GM21825 (cell line): ENCODE results near the gene JOSD1.

Source experiments
- ATAC-seq: cut with Tn5 transposase; IDR thresholded peaks from one replicate; pipeline ENCODE4 v1.9.1; 2021; ENCODE audit warnings: mild to moderate bottlenecking, moderate library complexity; ENCODE audit not compliant: unreplicated experiment

JOSD1 gene

DNA sequence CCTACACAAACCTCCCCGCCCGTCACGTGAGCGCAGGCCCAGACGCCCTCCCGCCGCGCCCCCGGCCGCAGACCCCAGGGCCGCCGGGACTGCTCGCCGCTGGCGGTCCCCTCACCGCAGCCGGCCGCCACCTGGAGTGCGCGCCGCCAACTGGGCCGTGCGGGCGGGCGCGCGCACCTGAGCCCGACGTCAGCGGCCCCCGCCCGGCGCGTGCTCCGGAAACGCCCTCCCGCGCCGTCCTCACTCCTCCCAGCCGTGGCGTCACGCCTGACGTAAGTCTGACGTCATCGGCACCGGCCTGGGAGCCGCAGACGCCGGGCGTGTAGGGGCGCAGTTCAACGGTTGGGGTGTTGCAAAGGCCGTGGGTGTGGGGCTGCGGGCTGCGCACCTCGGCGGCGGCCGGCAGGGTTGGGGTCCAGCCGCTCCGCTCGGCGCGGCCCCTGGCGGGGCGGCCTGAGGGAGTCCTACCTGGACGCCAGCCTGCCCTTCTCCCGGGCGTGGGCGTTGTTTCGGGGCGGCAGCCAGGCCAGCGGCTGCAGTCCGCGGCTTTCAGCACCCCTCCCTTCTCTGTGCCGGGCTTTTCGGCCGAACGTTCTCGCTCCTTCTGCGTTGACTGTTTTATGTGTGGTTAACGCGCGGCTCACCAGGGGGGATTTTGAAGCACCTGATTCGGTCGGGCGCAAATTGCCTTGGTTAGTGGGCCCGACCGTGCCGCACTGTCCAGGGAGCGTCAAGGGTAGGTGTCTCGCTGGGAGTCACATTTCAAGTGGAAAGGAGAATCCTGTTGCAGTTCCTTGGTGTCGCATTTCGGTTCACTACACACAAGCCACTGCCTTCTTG is at the start of gene JOSD1:
TSS of gene JOSD1 (minus strand) at position 155 of the 840 bp plus-strand sequence. CDS start 956 bp downstream, outside the sequence.
- ATAC-seq, result peak; percentile 32

DNA sequence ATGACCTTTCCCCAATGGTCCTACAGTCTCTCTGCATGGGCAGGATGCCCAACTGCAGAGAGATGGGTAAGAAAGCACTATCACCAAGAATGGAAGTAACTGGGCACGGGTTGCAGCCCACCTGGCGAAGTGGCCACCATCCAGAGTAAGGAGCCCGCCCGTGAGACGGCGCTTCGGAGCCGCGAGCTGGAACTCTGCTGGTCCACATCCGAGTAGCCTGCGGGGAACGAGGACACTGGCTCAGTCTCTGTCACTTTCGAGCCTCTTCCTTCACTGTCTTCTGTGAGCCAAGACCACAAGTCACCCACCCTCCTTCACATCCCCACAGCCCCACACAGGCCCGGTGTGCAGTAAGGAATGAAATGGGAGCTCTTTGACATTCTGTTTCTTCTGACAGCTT is 49.4 kb upstream of the JOSD1 start:
- no peak for ATAC-seq

- no peak for ATAC-seq
Measured at GRCh38 chr22:38748487-38749136, 47.9 kb upstream of the JOSD1 start.

DNA sequence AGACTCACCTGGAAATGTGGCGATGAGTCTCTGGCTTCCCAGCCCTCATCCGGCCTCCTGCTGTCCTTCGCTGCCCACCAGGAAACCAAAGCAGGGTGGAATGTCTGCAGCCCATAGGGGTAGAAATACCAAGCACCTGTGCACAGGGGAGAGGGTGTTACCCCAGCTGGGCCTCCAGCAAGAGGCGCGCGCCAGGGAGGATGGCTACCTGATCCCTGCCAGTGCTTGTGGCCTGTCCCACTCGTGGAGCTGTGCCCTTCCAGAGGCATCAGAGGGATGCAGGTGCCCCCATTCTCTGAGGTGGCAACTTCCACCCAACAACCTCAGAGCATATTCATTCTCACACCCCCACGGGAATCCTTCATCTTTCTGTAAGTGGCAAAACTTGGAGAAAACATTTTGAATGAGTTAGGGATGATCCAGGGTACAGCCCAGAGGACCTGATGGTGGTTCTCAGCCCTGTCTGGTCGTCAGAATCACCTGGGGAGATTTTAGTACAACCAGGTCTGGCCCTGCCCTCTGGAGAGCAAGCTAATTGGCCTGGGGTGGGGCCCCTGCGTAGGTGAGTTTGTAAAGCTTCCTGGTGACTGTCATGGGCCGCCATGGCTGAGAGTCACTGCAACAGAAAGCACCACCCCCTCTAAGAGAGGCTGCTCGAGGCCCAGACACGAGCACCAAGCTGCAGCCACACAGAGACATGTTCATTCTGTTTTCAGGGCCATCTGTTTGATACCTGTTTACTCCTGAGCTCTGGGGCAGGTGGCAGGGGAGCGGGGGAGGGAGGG is 45.1 kb upstream of the JOSD1 start:
- ATAC-seq, result no peak

GRCh38 chr22:38744981-38745380 is 44.2 kb upstream of the JOSD1 start:
- ATAC-seq, result no peak

- ATAC-seq, result no peak
Measured at GRCh38 chr22:38742176-38742942, 41.6 kb upstream of the JOSD1 start.

DNA sequence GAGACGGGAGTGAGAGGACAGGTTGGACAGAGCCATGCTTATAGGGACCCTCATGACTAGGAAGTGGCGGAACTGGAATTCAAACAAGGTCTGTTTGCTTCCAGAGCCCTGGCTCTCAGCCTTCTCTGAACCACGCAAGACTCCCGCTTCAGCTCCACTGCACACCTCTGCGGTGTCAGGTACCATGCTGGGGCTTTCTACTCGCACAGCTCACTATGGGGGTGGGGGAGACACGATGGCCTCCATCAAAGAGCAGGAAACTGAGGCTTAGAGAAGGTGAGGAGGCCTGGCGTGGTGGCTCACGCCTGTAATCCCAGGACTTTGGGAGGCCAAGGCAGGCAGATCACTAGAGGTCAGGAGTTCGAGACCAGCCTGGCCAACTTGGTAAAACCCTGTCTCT is 40.8 kb upstream of the JOSD1 start:
- no peak for ATAC-seq

- no peak for ATAC-seq
Measured at GRCh38 chr22:38741166-38741565, 40.4 kb upstream of the JOSD1 start.

DNA sequence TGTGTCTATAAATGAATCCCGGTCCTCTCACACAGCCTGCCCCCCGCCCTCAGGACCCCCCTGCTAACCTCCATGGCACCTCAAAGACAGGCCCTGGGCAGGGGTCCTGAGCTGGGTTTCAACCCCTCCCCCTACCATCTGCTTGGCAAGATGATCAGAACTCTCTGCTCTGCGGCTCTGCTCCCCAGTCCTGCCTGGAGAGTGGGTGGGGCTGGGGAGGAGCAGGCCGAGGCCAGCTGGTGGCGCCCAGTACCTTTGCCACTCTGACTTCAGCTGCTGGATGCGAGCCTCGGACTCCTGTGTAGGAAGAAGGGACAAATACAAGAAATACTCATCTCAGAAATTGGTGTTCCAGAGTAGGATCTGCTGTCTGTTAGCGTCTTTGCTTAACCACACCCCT is 40.0 kb upstream of the JOSD1 start:
- no peak for ATAC-seq

DNA sequence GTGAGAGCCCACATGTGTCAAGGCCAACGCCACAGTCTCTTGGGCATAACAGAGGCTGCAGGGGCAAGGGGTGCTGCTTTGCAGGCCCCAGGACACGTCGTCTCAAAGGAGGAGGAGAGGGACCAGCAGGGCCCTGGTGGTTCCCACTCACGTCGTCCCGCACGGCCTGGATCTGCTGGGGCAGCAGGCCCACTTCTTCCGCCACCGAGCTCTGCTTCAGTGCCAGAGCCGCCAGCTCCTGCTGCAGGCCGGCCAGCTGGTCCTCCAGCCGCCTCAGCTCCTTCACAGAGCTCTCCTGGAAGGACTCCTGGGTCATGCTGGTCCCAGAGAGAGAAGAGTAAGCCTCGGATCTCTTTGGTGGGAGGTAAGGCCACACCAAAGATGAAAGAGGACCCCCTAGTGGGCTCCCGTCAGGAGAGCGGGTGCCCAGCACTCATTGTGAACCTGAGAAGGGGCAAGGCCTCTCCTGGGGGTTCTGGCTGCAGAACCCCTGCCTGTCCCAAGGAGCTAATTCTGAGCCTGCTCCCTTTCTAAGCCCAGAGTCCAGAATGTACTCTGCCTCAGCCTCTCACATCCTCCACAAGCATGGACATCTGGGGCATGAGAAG is 39.5 kb upstream of the JOSD1 start:
- ATAC-seq, result no peak

DNA sequence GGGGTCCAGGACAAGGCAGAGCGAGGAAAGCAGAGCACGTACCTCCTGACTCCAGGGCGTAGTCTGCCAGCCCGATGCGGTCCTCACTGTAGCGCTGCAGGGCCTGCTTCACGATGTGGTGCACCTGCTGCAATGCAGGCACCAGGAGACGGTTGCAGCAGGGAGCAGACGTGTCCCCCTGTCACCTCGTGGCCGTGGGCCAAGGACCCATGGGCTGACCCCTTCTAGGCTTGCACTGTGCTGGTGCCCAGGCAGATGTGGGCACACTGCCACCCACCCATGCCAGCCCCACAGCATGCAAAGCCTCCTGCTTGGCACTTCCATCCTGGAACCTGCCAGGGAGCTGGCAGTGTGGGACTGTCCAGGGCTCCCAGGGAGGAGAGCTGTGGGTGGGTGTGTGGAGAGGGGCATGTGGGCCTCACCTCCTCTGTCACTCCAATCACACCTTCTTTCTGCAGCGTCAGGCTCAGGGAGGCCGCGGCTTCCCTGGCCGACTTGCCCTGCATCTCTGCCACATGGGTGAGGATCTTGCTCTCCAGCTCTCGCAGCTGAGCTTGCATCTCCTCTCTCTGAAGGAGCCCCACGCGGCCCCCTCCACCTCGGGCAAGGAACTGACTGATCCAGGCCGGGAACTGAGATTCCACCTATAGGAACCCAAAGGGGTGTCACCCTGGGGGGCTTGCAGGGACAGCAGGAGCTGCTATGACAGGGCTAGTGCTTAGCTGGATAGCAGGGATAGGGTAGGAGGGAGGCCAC is 38.7 kb upstream of the JOSD1 start:
- no peak for ATAC-seq

GRCh38 chr22:38738475-38739070 is 37.8 kb upstream of the JOSD1 start:
- ATAC-seq, result no peak

GRCh38 chr22:38737302-38738060 is 36.7 kb upstream of the JOSD1 start:
- no peak for ATAC-seq

GRCh38 chr22:38736257-38736570 is 35.5 kb upstream of the JOSD1 start:
- no peak for ATAC-seq

DNA sequence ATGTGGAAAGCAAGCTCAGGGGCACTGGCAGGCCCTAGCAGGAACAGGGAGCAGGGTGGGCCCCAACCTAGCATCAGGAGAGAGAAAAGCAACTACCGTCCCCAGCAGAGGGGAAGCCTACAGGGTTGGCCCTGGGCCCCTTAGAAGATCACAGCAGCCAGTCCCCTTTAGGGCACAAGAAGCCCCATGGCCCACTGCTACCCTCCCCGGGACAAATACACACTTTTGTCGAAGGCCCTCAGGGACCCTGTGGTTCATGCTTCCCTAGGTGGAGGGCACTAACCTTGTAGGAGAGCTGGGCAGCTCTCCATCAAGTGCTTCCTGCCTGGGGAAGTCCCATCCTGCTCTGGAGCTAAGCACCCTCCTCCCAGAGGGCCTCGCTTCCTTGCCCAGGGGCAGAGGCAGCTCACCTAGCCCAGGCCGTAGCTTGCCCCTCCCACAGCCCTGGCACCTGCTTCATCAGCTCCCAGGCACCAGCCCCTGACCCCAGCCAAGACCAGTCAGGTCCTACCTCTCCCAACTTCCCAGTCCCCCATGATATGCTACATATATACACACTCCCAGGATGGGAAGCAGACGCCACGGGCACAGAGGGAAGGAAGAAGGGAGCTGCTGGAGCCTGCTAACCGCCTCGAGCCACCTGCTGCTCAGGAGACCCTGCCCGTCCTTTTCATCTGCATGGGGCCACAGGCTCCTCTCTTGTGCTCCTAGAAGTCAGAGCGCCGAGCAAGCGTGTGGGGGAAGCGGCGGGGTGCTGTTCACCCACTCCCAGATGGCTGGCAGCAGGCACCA is 34.9 kb upstream of the JOSD1 start:
- no peak for ATAC-seq

DNA sequence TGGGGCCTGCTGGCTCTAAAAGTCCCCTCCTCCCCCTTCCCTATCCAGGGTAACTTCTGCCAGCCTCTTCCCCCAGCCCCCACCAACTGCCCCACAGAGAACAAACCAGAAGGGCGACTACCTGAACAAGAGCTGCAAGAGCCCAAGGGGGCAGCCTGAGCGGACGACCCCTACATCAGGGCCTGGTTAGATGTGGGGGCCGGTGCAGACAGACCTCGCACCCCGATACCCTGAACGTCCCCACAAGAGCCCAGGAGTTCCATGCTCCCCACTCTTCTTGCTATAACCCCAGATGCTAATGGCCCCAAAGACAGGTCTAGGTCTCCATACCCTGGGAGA is 34.4 kb upstream of the JOSD1 start:
- no peak for ATAC-seq

GRCh38 chr22:38734421-38735100 is 33.8 kb upstream of the JOSD1 start:
- no peak for ATAC-seq
